Progenitor cell of endocrine pancreas (in vitro differentiated cells): Measurements from ENCODE around the gene SHQ1. TPM values are rescaled to one million over a fixed set of nuclear protein-coding genes. Genes with fewer than 3 reads are reported as not detected.

Experiments
- DNase-seq: peaks from one replicate; pipeline ENCODE4 v3.0.0; 2021; ENCODE audit warnings: low spot score; ENCODE audit not compliant: unreplicated experiment
- H3K27ac Mint-ChIP-seq: 2 replicates; pipeline ENCODE4 v1.8.0; 2021; ENCODE audit warnings: mild to moderate bottlenecking, moderate library complexity, mixed read lengths
- H3K27me3 Mint-ChIP-seq: 2 replicates; pipeline ENCODE4 v1.8.0; 2021; ENCODE audit warnings: mixed read lengths
- H3K36me3 Mint-ChIP-seq: 2 replicates; pipeline ENCODE4 v1.8.0; 2022; ENCODE audit warnings: mixed read lengths; ENCODE audit not compliant: insufficient read depth
- H3K4me1 Mint-ChIP-seq: 2 replicates; pipeline ENCODE4 v1.8.0; 2021; ENCODE audit warnings: low read depth, mixed read lengths
- H3K4me3 Mint-ChIP-seq: 2 replicates; pipeline ENCODE4 v1.8.0; 2021; ENCODE audit warnings: low read depth, mild to moderate bottlenecking, moderate library complexity, mixed read lengths
- H3K9me3 Mint-ChIP-seq: 2 replicates; pipeline ENCODE4 v1.8.0; 2021; ENCODE audit warnings: low read depth, mixed read lengths
- total RNA-seq: library from RNA; stranded (reverse); gene quantifications from 2 replicates; pipeline ENCODE4 v1.2.1, GENCODE V29; 2021
- TF ChIP-seq, protein P1 (sequence below): fragments of 200-600 bp; sonication (generic); IDR thresholded peaks from one replicate; pipeline ENCODE4 v1.5.0; 2021; ENCODE audit warnings: antibody characterized with exemption, mild to moderate bottlenecking; ENCODE audit not compliant: unreplicated experiment

Gene SHQ1
- total RNA-seq, 1 donor from 2014 or later, result 19.4 TPM

DNA sequence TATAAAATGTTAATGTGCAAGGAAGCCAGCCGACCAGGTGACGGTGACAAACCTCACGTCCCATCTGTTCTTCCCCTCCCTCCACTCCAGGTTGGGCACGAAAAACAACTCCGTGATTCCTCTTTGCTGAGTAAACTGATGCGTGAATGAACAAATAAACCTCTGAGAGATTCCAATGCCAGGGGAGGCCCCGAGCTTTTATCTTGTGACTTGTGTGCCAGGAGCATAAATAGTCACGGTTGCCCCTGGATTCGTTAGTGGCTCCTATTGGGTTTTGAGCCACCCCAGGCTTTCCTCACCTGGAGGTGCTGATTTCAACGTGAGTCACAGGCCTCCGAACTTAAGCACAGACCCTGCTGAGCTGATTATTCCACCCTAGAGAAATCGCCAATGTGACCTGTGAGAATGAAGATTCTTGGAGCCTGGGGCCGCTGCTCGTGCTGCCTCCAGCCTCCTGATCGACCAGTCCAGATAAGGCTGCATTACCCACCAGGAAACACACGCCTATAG, 119.2 kb downstream of the SHQ1 start:
- Mint-ChIP-seq H3K4me3 (no peak overlapping the region), H3K36me3 (peaks cover 1% of the 10 kb centered on the region), H3K9me3 (peaks cover 4% of the 10 kb centered on the region), H3K27ac (peak overlapping the region; percentile 64), H3K27me3 (peaks cover 8% of the 10 kb centered on the region), H3K4me1 (peaks cover 15% of the 10 kb centered on the region)
- TF ChIP-seq, protein P1, sequence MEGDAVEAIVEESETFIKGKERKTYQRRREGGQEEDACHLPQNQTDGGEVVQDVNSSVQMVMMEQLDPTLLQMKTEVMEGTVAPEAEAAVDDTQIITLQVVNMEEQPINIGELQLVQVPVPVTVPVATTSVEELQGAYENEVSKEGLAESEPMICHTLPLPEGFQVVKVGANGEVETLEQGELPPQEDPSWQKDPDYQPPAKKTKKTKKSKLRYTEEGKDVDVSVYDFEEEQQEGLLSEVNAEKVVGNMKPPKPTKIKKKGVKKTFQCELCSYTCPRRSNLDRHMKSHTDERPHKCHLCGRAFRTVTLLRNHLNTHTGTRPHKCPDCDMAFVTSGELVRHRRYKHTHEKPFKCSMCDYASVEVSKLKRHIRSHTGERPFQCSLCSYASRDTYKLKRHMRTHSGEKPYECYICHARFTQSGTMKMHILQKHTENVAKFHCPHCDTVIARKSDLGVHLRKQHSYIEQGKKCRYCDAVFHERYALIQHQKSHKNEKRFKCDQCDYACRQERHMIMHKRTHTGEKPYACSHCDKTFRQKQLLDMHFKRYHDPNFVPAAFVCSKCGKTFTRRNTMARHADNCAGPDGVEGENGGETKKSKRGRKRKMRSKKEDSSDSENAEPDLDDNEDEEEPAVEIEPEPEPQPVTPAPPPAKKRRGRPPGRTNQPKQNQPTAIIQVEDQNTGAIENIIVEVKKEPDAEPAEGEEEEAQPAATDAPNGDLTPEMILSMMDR, result no peak
- no peak for DNase-seq

DNA sequence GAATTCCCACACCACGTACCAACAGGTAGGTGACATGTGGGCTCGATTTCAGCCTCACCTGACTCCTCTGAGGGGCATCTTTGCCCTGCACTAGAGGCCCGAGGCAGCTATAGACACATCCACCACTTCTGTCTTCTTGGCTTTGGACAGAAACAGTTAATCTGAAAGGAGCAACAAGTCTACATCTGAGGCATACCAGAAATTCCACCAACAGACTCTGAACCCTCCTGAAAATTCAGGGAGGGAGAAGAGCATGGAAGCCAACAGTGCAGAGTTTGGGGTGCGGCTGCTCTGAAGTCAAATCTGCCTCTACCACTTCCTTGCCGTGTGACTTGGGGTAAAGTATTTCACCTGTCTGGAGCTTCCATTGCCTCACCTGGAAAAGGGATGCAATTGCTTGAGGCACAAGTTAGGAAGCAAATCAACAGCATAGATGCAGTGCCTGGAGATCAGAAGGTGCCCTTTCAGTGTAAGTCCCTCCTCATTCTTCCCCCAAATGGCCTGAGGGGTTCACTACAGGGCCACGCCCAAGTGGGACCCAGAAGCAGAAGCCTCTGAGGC, 119.8 kb downstream of the SHQ1 start:
- TF ChIP-seq, protein P1, result no peak
- peaks cover 8% of the 10 kb centered on the region for H3K27me3 Mint-ChIP-seq
- H3K9me3 Mint-ChIP-seq, result peaks cover 4% of the 10 kb centered on the region
- H3K27ac Mint-ChIP-seq, result peak overlapping the region; percentile 64
- peaks cover 18% of the 10 kb centered on the region for H3K4me1 Mint-ChIP-seq
- H3K4me3 Mint-ChIP-seq, result no peak overlapping the region
- H3K36me3 Mint-ChIP-seq, result peaks cover 1% of the 10 kb centered on the region
- no peak for DNase-seq

- TF ChIP-seq, protein P1, result no peak
- no peak for DNase-seq
- no peaks in the 10 kb centered on the region for H3K36me3 Mint-ChIP-seq
- H3K4me1 Mint-ChIP-seq, result peaks cover 24% of the 10 kb centered on the region
- H3K27me3 Mint-ChIP-seq, result peaks cover 8% of the 10 kb centered on the region
- no peak overlapping the region for H3K4me3 Mint-ChIP-seq
- peak overlapping the region; percentile 52 for H3K27ac Mint-ChIP-seq
- no peaks in the 10 kb centered on the region for H3K9me3 Mint-ChIP-seq
Measured at GRCh38 chr3:72727726-72728125, 120.5 kb downstream of the SHQ1 start.

- Mint-ChIP-seq H3K36me3 (no peaks in the 10 kb centered on the region), H3K4me1 (peaks cover 24% of the 10 kb centered on the region), H3K9me3 (no peaks in the 10 kb centered on the region), H3K4me3 (no peak overlapping the region), H3K27me3 (peaks cover 8% of the 10 kb centered on the region), H3K27ac (peak overlapping the region; percentile 52)
- no peak for DNase-seq
- TF ChIP-seq, protein P1, result no peak
Measured at GRCh38 chr3:72727172-72727571, 121.1 kb downstream of the SHQ1 start.

GRCh38 chr3:72725229-72725628, 123.0 kb downstream of the SHQ1 start:
- H3K27me3 Mint-ChIP-seq, result peaks cover 8% of the 10 kb centered on the region
- H3K36me3 Mint-ChIP-seq, result no peaks in the 10 kb centered on the region
- no peaks in the 10 kb centered on the region for H3K9me3 Mint-ChIP-seq
- H3K4me1 Mint-ChIP-seq, result peaks cover 28% of the 10 kb centered on the region
- no peak for DNase-seq
- H3K27ac Mint-ChIP-seq, result no peak overlapping the region
- TF ChIP-seq, protein P1, result no peak
- H3K4me3 Mint-ChIP-seq, result no peak overlapping the region
